Prostate gland (tissue), 2 donors: ENCODE data around the gene CASP8. TPM values are rescaled to one million over a fixed set of nuclear protein-coding genes. Genes with fewer than 3 reads are reported as not detected.

Experiments used
- DNase-seq: peaks from one replicate; pipeline ENCODE4 v3.0.0-alpha.2; 2019; ENCODE audit warnings: low spot score
- H3K27ac ChIP-seq, 2 donors: fragments of 200-600 bp; sonication (generic); 2 replicates each; pipeline ENCODE4 v1.5.1; 2017 to 2019
- H3K27me3 ChIP-seq: fragments of 200-600 bp; sonication (generic); replicated peaks from 2 replicates; pipeline ENCODE4 v1.5.1; 2019; ENCODE audit not compliant: insufficient read depth
- H3K36me3 ChIP-seq, 2 donors: fragments of 200-600 bp; sonication (generic); 1 replicate in 1 of 2; 2 replicates in 1 of 2; pipeline versions ENCODE4 v1.5.1 to v1.8.1; 2017 to 2019
- H3K4me1 ChIP-seq: fragments of 200-600 bp; sonication (generic); replicated peaks from 2 replicates; pipeline ENCODE4 v1.5.1; 2019
- H3K4me3 ChIP-seq, 2 donors: fragments of 200-600 bp; sonication (generic); 2 replicates each; pipeline ENCODE4 v1.5.1; 2017 to 2019
- H3K9me3 ChIP-seq: fragments of 200-600 bp; sonication (generic); 2 replicates; pipeline ENCODE4 v1.5.1; 2017
- CTCF ChIP-seq, 4 experiments: fragments of 200-600 bp in 2 of 4; fragments of 450-650 bp in 2 of 4; sonication (generic) in 2 of 4; IDR thresholded peaks; 1 replicate in 3 of 4; 2 replicates in 1 of 4; pipeline ENCODE4 v1.5.1; 2016 to 2019; ENCODE audit warnings: antibody characterized with exemption in 4 of 4, mild to moderate bottlenecking in 2 of 4, moderate library complexity in 2 of 4
- POLR2A ChIP-seq: fragments of 450-650 bp; IDR thresholded peaks from one replicate; pipeline ENCODE4 v1.6.1; 2016; ENCODE audit warnings: antibody characterized with exemption, mild to moderate bottlenecking
- POLR2AphosphoS5 ChIP-seq: sonication (generic); formaldehyde crosslinking; IDR thresholded peaks from one replicate; pipeline ENCODE4 v1.6.1; 2017; ENCODE audit warnings: antibody characterized with exemption
- WGBS: methylation state at CpG from one replicate; pipeline ENCODE4 v1.1.5; 2018; 5-methylcytosine and 5-hydroxymethylcytosine counted together
- intact Hi-C: fragments of 100-400 bp; cut with DNase I; formaldehyde crosslinking; loops from one replicate; pipeline ENCODE4 v1.14.2; 2022
- total RNA-seq, 2 donors: library from RNA; depleted of rRNA; stranded (reverse); fragments of >200 nt; gene quantifications; one replicate each; pipeline ENCODE4 v1.1.0, GENCODE V29; 2016

Gene CASP8
- total RNA-seq, 2 donors from 2014 or later = 10.0 to 16.9 TPM

DNA sequence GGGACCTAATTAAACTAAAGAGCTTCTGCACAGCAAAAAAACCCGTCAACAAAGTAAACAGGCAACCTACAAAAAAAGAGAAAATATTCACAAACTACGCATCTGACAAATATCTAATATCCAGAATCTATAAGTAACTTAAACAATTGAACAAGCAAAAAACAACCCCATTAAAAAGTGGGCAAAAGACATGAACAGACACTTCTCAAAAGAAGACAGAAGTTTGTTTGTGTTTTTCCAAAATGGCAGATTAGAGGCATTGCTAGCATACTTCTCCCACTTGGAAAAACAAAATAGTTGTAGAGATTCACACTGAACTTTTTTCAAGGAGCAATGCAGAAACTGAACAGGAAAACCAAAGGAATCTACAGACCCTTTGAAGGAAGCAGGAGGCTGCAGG lies 59.2 kb downstream of the CASP8 start:
- Histone ChIP-seq H3K4me3 (no peak overlapping the region), H3K4me1 (no peaks in the 10 kb centered on the region), H3K27ac (no peak overlapping the region), H3K27me3 (no peaks in the 10 kb centered on the region), H3K36me3 (no peaks in the 10 kb centered on the region), H3K9me3 (no peaks in the 10 kb centered on the region)
- 89% methylated on average over 2 of the region's 2 CpGs for WGBS
- DNase-seq = no peak
- TF ChIP-seq POLR2AphosphoS5 = no peak
- no peak for TF ChIP-seq POLR2A
- intact Hi-C loops = no loop called here

DNA sequence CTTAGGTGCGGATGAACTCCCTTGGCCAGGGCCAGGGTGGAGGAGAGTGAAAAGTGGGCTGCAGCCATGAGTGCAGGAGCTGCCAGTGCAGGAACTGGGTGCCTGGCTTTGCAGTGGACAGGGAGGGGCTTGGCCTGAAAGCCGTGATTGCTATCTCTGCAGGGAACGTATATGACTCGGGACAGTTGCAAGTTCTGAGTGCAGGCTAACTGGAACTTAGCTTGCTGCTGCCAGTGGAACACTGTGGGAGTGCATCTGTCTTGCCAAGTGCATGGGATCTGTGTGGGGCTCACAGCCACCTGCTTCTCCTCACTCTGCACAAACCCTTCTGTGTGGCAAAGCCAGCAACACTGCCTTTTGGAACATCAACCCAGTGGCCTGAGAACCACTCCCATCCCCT lies 59.9 kb downstream of the CASP8 start:
- H3K36me3 ChIP-seq = no peaks in the 10 kb centered on the region
- H3K27me3 ChIP-seq = no peaks in the 10 kb centered on the region
- no peak for TF ChIP-seq POLR2AphosphoS5
- TF ChIP-seq CTCF (IDR thresholded peaks at IDR 0.05) = no peak
- TF ChIP-seq POLR2A = no peak
- H3K4me3 ChIP-seq = no peak overlapping the region
- DNase-seq = no peak
- no peaks in the 10 kb centered on the region for H3K4me1 ChIP-seq
- no peaks in the 10 kb centered on the region for H3K9me3 ChIP-seq
- intact Hi-C loops = no loop called here
- H3K27ac ChIP-seq = no peak overlapping the region
- WGBS = 74% methylated on average over 4 of the region's 4 CpGs

DNA sequence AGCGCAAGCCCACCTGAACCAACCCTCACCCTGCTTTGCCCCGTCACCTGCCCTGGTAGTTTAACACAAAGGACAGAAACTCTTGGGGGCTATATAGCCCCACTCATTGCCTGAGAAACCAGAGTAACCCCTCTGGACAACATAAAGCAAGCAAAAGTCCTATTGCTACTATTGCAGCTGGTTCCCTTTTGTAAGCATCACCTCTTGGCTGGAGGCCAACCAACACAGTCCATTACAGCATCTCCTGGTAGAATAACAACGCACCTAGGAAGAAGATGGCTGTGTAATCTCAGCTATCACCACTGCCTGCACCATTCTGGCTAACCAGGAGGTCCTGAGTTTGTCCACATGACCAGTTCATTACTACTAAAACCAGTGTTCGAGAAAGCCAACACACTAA lies 60.4 kb downstream of the CASP8 start:
- TF ChIP-seq POLR2AphosphoS5 (no peak), POLR2A (no peak), CTCF (IDR thresholded peaks at IDR 0.05) (no peak)
- H3K27me3 ChIP-seq = no peaks in the 10 kb centered on the region
- DNase-seq = no peak
- H3K36me3 ChIP-seq = no peaks in the 10 kb centered on the region
- WGBS = 91% methylated on average over 4 of the region's 4 CpGs
- no peak overlapping the region for H3K4me3 ChIP-seq
- no peaks in the 10 kb centered on the region for H3K4me1 ChIP-seq
- no peak overlapping the region for H3K27ac ChIP-seq
- H3K9me3 ChIP-seq = no peaks in the 10 kb centered on the region
- intact Hi-C loops = no loop called here

GRCh38 chr2:201322772-201323171 lies 62.4 kb downstream of the CASP8 start:
- Histone ChIP-seq H3K27ac (no peak overlapping the region), H3K9me3 (no peaks in the 10 kb centered on the region), H3K4me3 (no peak overlapping the region), H3K4me1 (no peaks in the 10 kb centered on the region), H3K27me3 (no peaks in the 10 kb centered on the region), H3K36me3 (no peaks in the 10 kb centered on the region)
- no peak for DNase-seq
- intact Hi-C loops = no loop called here
- TF ChIP-seq POLR2A = no peak
- TF ChIP-seq POLR2AphosphoS5 = no peak
- TF ChIP-seq CTCF (IDR thresholded peaks at IDR 0.05) = no peak

DNA sequence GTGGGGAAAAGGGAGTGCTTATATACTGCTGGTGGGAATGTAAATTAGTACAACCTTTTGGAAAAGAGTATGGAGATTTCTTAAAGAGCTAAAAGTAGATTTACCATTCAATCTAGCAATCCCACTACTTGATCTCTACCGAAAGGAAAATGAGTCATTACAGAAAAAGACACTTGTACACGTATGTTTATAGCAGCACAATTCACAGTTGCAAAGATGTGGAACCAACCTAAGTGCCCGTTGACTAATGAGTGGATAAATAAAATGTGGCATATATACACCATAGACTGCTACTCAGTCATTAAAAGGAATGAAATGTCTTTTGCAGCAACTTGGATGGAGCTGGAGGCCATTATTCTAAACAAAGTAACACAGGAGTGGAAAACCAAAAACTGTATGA lies 67.3 kb downstream of the CASP8 start:
- no peak for DNase-seq
- 80% methylated on average over 3 of the region's 3 CpGs for whole genome bisulfite sequencing
- no peak overlapping the region for H3K27ac ChIP-seq
- no peaks in the 10 kb centered on the region for H3K9me3 ChIP-seq
- TF ChIP-seq CTCF (IDR thresholded peaks at IDR 0.05) (no peak), POLR2A (no peak), POLR2AphosphoS5 (no peak)
- H3K36me3 ChIP-seq = no peaks in the 10 kb centered on the region
- H3K27me3 ChIP-seq = no peaks in the 10 kb centered on the region
- no peak overlapping the region for H3K4me3 ChIP-seq
- no peaks in the 10 kb centered on the region for H3K4me1 ChIP-seq
- intact Hi-C loops = no loop called here
